Lung (tissue), 12 donors: ENCODE results near the gene KLF11. TPM values are rescaled to one million over a fixed set of nuclear protein-coding genes. Genes with fewer than 3 reads are reported as not detected.

Experiments
- ATAC-seq: fragments of 200-7000 bp; cut with Tn5 transposase; one replicate; pipeline ENCODE4 v1.9.1; 2020; ENCODE audit warnings: moderate number of reproducible peaks; ENCODE audit not compliant: insufficient read depth, low FRiP score
- DNase-seq, 3 donors: peaks; one replicate each; pipeline ENCODE4 v3.0.0-alpha.2; 2013 to 2017
- H3K27ac ChIP-seq, 2 donors: one replicate each; pipeline ENCODE4 v1.5.1; 2013; ENCODE audit warnings: mild to moderate bottlenecking in 2 of 2, moderate library complexity in 2 of 2, control low read depth in 1 of 2, inconsistent platforms in 1 of 2, low read depth in 1 of 2, low read length in 1 of 2
- H3K27me3 ChIP-seq, 3 donors: one replicate each; pipeline ENCODE4 v1.5.1; 2013; ENCODE audit warnings: low read length in 2 of 3; ENCODE audit not compliant: control insufficient read depth in 3 of 3, insufficient read depth in 3 of 3
- H3K36me3 ChIP-seq, 4 donors: one replicate each; pipeline ENCODE4 v1.5.1; 2013; ENCODE audit warnings: low read length in 4 of 4, mild to moderate bottlenecking in 1 of 4, moderate library complexity in 1 of 4; ENCODE audit not compliant: control insufficient read depth in 4 of 4, insufficient read depth in 4 of 4
- H3K4me1 ChIP-seq, 5 donors: one replicate each; pipeline ENCODE4 v1.5.1; 2013; ENCODE audit warnings: low read length in 5 of 5, mild to moderate bottlenecking in 2 of 5, moderate library complexity in 1 of 5; ENCODE audit not compliant: control insufficient read depth in 5 of 5, insufficient read depth in 5 of 5
- H3K4me3 ChIP-seq: one replicate; pipeline ENCODE4 v1.5.1; 2013; ENCODE audit warnings: mild to moderate bottlenecking, control low read depth, moderate library complexity
- H3K9ac ChIP-seq, 2 donors: one replicate each; pipeline ENCODE4 v1.5.1; 2013; ENCODE audit warnings: low read length in 2 of 2, control low read depth in 1 of 2; ENCODE audit not compliant: insufficient read depth in 1 of 2
- H3K9me3 ChIP-seq, 4 donors: one replicate each; pipeline ENCODE4 v1.5.1; 2013; ENCODE audit warnings: low read length in 3 of 4, mild to moderate bottlenecking in 1 of 4, moderate library complexity in 1 of 4; ENCODE audit not compliant: control insufficient read depth in 4 of 4, insufficient read depth in 3 of 4
- WGBS, 2 donors: extraction: QIAGEN DNeasy Blood & Tissue Kit; methylation state at CpG; one replicate each; pipeline ENCODE4 v1.1.7; 2013; 5-methylcytosine and 5-hydroxymethylcytosine counted together
- polyA plus RNA-seq, 2 donors: library from polyadenylated mRNA; stranded (reverse); fragments of 200-250 nt; gene quantifications; one replicate each; pipeline ENCODE4 v1.2.1, GENCODE V29; 2013
- total RNA-seq, 2 donors: library from RNA; depleted of rRNA in 1 of 2; stranded (reverse); fragments of >200 nt in 1 of 2; gene quantifications; one replicate each; pipeline ENCODE4 v1.2.1, GENCODE V29; 2014 to 2021
- TF ChIP-seq, protein P1 (sequence below): IDR thresholded peaks from 2 replicates; pipeline ENCODE4 v1.5.1; 2012; ENCODE audit warnings: mild to moderate bottlenecking; ENCODE audit errors: control extremely low read depth, extremely low read depth
- donor health status: control.
- donor health status: control.
- donor health status: Bipolar disorder and iron deficiency.
- donor health status: healthy.
- donor health status: DM: yes; HTN: yes; CAD: no.

The KLF11 gene
- total and polyA plus RNA-seq, 4 donors = 7.4 to 21.8 (median 17.3) TPM

GRCh38 chr2:10054424-10054823 lies 11.1 kb downstream of the KLF11 start:
- Histone ChIP-seq H3K9me3 (peaks cover 0 to 2% (median 0%) of the 10 kb centered on the region in 4 donors), H3K27ac (no peak overlapping the region), H3K9ac (no peak overlapping the region), H3K4me3 (no peak overlapping the region), H3K4me1 (peaks cover 0 to 33% (median 10%) of the 10 kb centered on the region in 5 donors), H3K27me3 (no peaks in the 10 kb centered on the region), H3K36me3 (peaks cover 7 to 26% (median 13%) of the 10 kb centered on the region in 4 donors)
- no peak for DNase-seq
- ATAC-seq = no peak
- TF ChIP-seq, protein P1, sequence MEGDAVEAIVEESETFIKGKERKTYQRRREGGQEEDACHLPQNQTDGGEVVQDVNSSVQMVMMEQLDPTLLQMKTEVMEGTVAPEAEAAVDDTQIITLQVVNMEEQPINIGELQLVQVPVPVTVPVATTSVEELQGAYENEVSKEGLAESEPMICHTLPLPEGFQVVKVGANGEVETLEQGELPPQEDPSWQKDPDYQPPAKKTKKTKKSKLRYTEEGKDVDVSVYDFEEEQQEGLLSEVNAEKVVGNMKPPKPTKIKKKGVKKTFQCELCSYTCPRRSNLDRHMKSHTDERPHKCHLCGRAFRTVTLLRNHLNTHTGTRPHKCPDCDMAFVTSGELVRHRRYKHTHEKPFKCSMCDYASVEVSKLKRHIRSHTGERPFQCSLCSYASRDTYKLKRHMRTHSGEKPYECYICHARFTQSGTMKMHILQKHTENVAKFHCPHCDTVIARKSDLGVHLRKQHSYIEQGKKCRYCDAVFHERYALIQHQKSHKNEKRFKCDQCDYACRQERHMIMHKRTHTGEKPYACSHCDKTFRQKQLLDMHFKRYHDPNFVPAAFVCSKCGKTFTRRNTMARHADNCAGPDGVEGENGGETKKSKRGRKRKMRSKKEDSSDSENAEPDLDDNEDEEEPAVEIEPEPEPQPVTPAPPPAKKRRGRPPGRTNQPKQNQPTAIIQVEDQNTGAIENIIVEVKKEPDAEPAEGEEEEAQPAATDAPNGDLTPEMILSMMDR = no peak
- WGBS, 2 donors = 28 to 44% methylated on average over 7 of the region's 7 CpGs

DNA sequence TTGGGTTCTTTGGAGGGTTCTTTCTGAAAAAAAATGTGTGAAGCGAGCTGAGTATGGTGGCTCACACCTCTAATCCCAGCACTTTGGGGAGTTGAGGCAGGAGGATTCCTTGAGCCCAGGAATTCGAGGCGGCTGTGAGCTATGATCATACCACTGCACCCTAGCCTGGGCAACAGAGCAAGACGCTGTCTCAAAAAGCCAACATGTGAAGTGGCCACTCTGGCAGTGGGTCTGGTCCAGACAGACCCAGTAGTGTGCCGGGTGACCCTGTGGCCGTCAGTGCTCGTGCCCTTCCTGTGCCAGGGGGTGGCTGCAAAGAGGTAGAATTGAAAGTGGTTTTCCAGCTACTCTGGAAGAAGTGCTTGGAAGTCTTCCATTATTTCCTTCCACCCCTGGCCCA lies 11.6 kb downstream of the KLF11 start:
- no peak for DNase-seq
- 76 to 88% methylated on average over 7 of the region's 7 CpGs for WGBS, 2 donors
- TF ChIP-seq, protein P1 = no peak
- Histone ChIP-seq H3K36me3 (peaks cover 7 to 23% (median 13%) of the 10 kb centered on the region in 4 donors), H3K9me3 (peaks cover 0 to 2% (median 0%) of the 10 kb centered on the region in 4 donors), H3K4me1 (peaks cover 0 to 34% (median 10%) of the 10 kb centered on the region in 5 donors), H3K27me3 (no peaks in the 10 kb centered on the region), H3K9ac (no peak overlapping the region), H3K27ac (no peak overlapping the region), H3K4me3 (no peak overlapping the region)
- no peak for ATAC-seq

GRCh38 chr2:10056439-10056838 lies 13.1 kb downstream of the KLF11 start:
- TF ChIP-seq, protein P1 = no peak
- H3K36me3 ChIP-seq = peaks cover 7 to 20% (median 13%) of the 10 kb centered on the region in 4 donors
- no peak overlapping the region for H3K4me3 ChIP-seq
- H3K9ac ChIP-seq = no peak overlapping the region
- H3K27me3 ChIP-seq = no peaks in the 10 kb centered on the region
- peaks cover 0 to 2% (median 0%) of the 10 kb centered on the region in 4 donors for H3K9me3 ChIP-seq
- H3K4me1 ChIP-seq = peaks cover 0 to 43% (median 14%) of the 10 kb centered on the region in 5 donors
- H3K27ac ChIP-seq = peak overlapping the region in 1 of 2 donors; percentile 27
- ATAC-seq (no peak), DNase-seq (no peak)
- 81 to 87% methylated on average over 11 of the region's 11 CpGs for WGBS, 2 donors
